SJSA1 (cell line): Measurements from ENCODE around the gene ZBTB12. TPM values are rescaled to one million over a fixed set of nuclear protein-coding genes. Genes with fewer than 3 reads are reported as not detected.
"Not testable (repeated sequence)": the region's sequence is repeated elsewhere in the genome, so short reads cannot be mapped to it uniquely, and the experiment has no call there.

Experiments used
- DNase-seq, 2 experiments: peaks; one replicate each; pipeline ENCODE4 v3.0.0-alpha.2; 2015 to 2020; ENCODE audit warnings: low spot score in 2 of 2, low read depth in 1 of 2
- H3K27ac ChIP-seq: fragments of 250-450 bp; sonication (Bioruptor Pico); 2 replicates; pipeline ENCODE4 v1.5.1; 2020; ENCODE audit warnings: mild to moderate bottlenecking, moderate library complexity
- H3K27me3 ChIP-seq: fragments of 250-450 bp; sonication (Bioruptor Pico); replicated peaks from 2 replicates; pipeline ENCODE4 v1.5.1; 2020; ENCODE audit warnings: mild to moderate bottlenecking, moderate library complexity
- H3K36me3 ChIP-seq: fragments of 250-450 bp; sonication (Bioruptor Pico); 2 replicates; pipeline ENCODE4 v1.5.1; 2020; ENCODE audit warnings: mild to moderate bottlenecking
- H3K4me1 ChIP-seq: fragments of 250-450 bp; sonication (Bioruptor Pico); replicated peaks from 2 replicates; pipeline ENCODE4 v1.6.1; 2021; ENCODE audit warnings: mild to moderate bottlenecking
- H3K4me3 ChIP-seq: fragments of 250-450 bp; sonication (Bioruptor Pico); 2 replicates; pipeline ENCODE4 v1.5.1; 2020; ENCODE audit warnings: mild to moderate bottlenecking
- H3K9me3 ChIP-seq: fragments of 250-450 bp; sonication (Bioruptor Pico); replicated peaks from 2 replicates; pipeline ENCODE4 v1.5.1; 2020; ENCODE audit warnings: mild to moderate bottlenecking
- total RNA-seq: library from RNA; depleted of rRNA; stranded (reverse); fragments of >200 nt; shearing (Covaris generic); gene quantifications from 2 replicates; pipeline ENCODE4 v1.2.3, GENCODE V29; 2014; rRNA removed

The ZBTB12 gene
- total RNA-seq, 1 experiment from 2014 or later: 2.0 TPM

- H3K9me3 ChIP-seq, H3K27me3 ChIP-seq, H3K27ac ChIP-seq, DNase-seq, H3K4me1 ChIP-seq, H3K4me3 ChIP-seq: not testable (repeated sequence)
- peaks cover 12% of the 10 kb centered on the region; the same call in 1 of the 2 replicates for H3K36me3 ChIP-seq
These were observed 44.1 kb downstream of the ZBTB12 start for GRCh38 chr6:31857774-31858173.

DNA sequence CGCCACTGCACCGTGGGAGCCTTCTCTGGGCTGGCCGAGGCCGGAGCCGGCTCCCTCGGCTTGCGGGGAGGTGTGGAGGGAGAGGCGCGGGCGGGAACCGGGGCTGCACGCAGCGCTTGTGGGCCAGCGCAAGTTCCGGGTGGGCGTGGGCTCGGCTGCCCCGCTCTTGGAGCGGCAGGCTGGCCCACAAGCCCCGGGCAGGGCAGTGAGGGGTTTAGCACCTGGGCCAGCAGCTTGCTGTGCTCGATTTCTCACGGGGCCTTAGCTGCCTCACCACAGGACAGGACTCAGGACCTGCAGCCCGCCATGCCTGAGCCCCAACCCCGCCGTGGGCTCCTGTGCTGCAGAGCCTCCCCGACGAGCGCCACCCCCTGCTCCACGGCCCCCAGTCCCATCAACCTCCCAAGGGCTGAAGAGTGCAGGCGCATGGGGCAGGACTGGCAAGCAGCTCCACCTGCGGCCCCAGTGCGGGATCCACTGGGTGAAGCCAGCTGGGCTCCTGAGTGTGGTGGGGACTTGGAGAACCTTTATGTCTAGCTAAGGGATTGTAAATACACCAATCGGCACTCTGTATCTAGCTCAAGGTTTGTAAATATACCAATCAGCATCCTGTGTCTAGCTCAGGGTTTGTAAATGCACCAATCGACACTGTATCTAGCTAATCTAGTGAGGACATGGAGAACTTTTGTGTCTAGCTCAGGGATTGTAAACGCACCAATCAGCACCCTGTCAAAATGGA, 49.7 kb downstream of the ZBTB12 start:
- H3K4me3 ChIP-seq, H3K27me3 ChIP-seq, DNase-seq, H3K36me3 ChIP-seq, H3K27ac ChIP-seq, H3K9me3 ChIP-seq, H3K4me1 ChIP-seq: not testable (repeated sequence)

DNA sequence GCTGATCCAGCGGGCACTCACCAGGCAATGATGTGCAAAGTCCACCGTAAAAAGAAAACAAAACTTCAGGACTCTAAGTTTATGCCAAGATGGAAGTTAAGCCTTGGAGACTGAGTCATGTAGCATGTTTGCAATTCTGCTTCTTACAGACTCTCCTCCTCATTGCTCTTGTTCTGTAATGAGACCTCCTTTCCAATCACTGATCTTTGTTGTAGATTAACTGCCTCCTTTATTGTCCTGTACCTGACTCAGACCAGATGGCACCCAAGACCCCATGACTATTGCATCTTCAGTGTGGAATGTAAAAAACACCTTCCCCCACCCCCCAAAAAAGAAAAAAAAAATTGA, 50.4 kb downstream of the ZBTB12 start:
- Histone ChIP-seq H3K27ac (no peak overlapping the region), H3K4me1 (no peaks in the 10 kb centered on the region), H3K9me3 (no peaks in the 10 kb centered on the region), H3K36me3 (no peaks in the 10 kb centered on the region), H3K27me3 (no peaks in the 10 kb centered on the region), H3K4me3 (no peak overlapping the region)
- no peak for DNase-seq

GRCh38 chr6:31850765-31851484, 51.0 kb downstream of the ZBTB12 start:
- H3K36me3 ChIP-seq: no peaks in the 10 kb centered on the region

More at GRCh38 chr6:31850765-31851484, 51.0 kb downstream of the ZBTB12 start:
- H3K4me1 ChIP-seq: no peaks in the 10 kb centered on the region
- no peak for DNase-seq
- H3K9me3 ChIP-seq: no peaks in the 10 kb centered on the region
- no peak overlapping the region for H3K4me3 ChIP-seq
- H3K27ac ChIP-seq: no peak overlapping the region
- no peaks in the 10 kb centered on the region for H3K27me3 ChIP-seq

Other genes with a start within 250 kb of the ZBTB12 start
- 187 and 208 TPM in 2 replicates for gene BAG6, start 249.4 kb downstream of the ZBTB12 start, total RNA-seq
- gene APOM, start 246.2 kb downstream of the ZBTB12 start, total RNA-seq: 0.75 and 1.1 TPM in 2 replicates
- 21.1 and 23.7 TPM in 2 replicates for gene C6orf47, start 241.3 kb downstream of the ZBTB12 start, total RNA-seq
- 8.0 and 13.5 TPM in 2 replicates for gene GPANK1, start 237.1 kb downstream of the ZBTB12 start, total RNA-seq
- 270 and 293 TPM in 2 replicates for gene CSNK2B, start 236.0 kb downstream of the ZBTB12 start, total RNA-seq
- 0.19 and 1.6 TPM in 2 replicates for gene LY6G5B, start 232.1 kb downstream of the ZBTB12 start, total RNA-seq
- 1.6 TPM in 1 of 2 replicates, not detected in the other for gene LY6G5C, start 221.0 kb downstream of the ZBTB12 start, total RNA-seq
- 37.6 and 47.5 TPM in 2 replicates for gene ABHD16A, start 198.8 kb downstream of the ZBTB12 start, total RNA-seq
- gene LY6G6F, start 195.2 kb downstream of the ZBTB12 start, total RNA-seq: not detected in 2 replicates
- gene LY6G6D, start 186.7 kb downstream of the ZBTB12 start, total RNA-seq: not detected in 2 replicates
- gene LY6G6C, start 180.3 kb downstream of the ZBTB12 start, total RNA-seq: not detected in 2 replicates
- gene MPIG6B, start 178.7 kb downstream of the ZBTB12 start, total RNA-seq: not detected in 2 replicates
- gene DDAH2, start 172.8 kb downstream of the ZBTB12 start, total RNA-seq: 80.0 and 128 TPM in 2 replicates
- 1,071 and 1,205 TPM in 2 replicates for gene CLIC1, start 165.6 kb downstream of the ZBTB12 start, total RNA-seq
- 3.9 and 16.7 TPM in 2 replicates for gene MSH5, start 162.1 kb downstream of the ZBTB12 start, total RNA-seq
- 1.4 TPM in 1 of 2 replicates, not detected in the other for gene SAPCD1, start 139.4 kb downstream of the ZBTB12 start, total RNA-seq
- not detected in 2 replicates for gene VWA7, start 124.8 kb downstream of the ZBTB12 start, total RNA-seq
- gene VARS1, start 106.3 kb downstream of the ZBTB12 start, total RNA-seq: 23.1 and 39.5 TPM in 2 replicates
- 72.6 and 89.4 TPM in 2 replicates for gene LSM2, start 95.1 kb downstream of the ZBTB12 start, total RNA-seq
- gene HSPA1L, start 86.8 kb downstream of the ZBTB12 start, total RNA-seq: 0.78 and 0.87 TPM in 2 replicates
- 211 and 214 TPM in 2 replicates for gene HSPA1A, start 86.5 kb downstream of the ZBTB12 start, total RNA-seq
- gene HSPA1B, start 74.3 kb downstream of the ZBTB12 start, total RNA-seq: 218 and 257 TPM in 2 replicates
- gene NEU1, start 39.3 kb downstream of the ZBTB12 start, total RNA-seq: 38.1 and 38.6 TPM in 2 replicates
- gene SLC44A4, start 23.1 kb downstream of the ZBTB12 start, total RNA-seq: not detected in 2 replicates
- 33.8 and 40.4 TPM in 2 replicates for gene EHMT2, start 4.4 kb downstream of the ZBTB12 start, total RNA-seq
- gene C2, start 25.6 kb upstream of the ZBTB12 start, total RNA-seq: 0.47 and 0.53 TPM in 2 replicates
- gene CFB, start 44.0 kb upstream of the ZBTB12 start, total RNA-seq: 0.50 and 0.58 TPM in 2 replicates
- 69.4 and 134 TPM in 2 replicates for gene NELFE, start 56.9 kb upstream of the ZBTB12 start, total RNA-seq
- gene SKIC2, start 57.1 kb upstream of the ZBTB12 start, total RNA-seq: 34.5 and 35.5 TPM in 2 replicates
- 13.1 and 17.4 TPM in 2 replicates for gene DXO, start 70.1 kb upstream of the ZBTB12 start, total RNA-seq
- gene C4A, start 80.0 kb upstream of the ZBTB12 start, total RNA-seq: 0.47 and 1.4 TPM in 2 replicates
- gene C4B, start 112.7 kb upstream of the ZBTB12 start, total RNA-seq: 0.28 and 1.5 TPM in 2 replicates
- gene CYP21A2, start 136.3 kb upstream of the ZBTB12 start, total RNA-seq: not detected in 2 replicates
- gene TNXB, start 207.3 kb upstream of the ZBTB12 start, total RNA-seq: 0.66 TPM in 1 of 2 replicates, not detected in the other
- gene ATF6B, start 226.2 kb upstream of the ZBTB12 start, total RNA-seq: 22.8 and 44.0 TPM in 2 replicates
- gene FKBPL, start 228.2 kb upstream of the ZBTB12 start, total RNA-seq: 5.7 and 10.5 TPM in 2 replicates
- gene PRRT1, start 249.9 kb upstream of the ZBTB12 start, total RNA-seq: not detected in 2 replicates